KOPT-K1 (cell line): Measurements from ENCODE around the gene MOB3C.

Experiments used
- H3K27ac ChIP-seq: fragments of 200-600 bp; sonication (generic); 2 replicates; pipeline ENCODE4 v1.5.1; 2016; ENCODE audit warnings: antibody characterized with exemption, mild to moderate bottlenecking, low read depth, low read length; ENCODE audit not compliant: poor library complexity, severe bottlenecking
- H3K36me3 ChIP-seq: fragments of 200-600 bp; sonication (generic); 2 replicates; pipeline ENCODE4 v1.5.1; 2017; ENCODE audit warnings: antibody characterized with exemption, mild to moderate bottlenecking, low read length, moderate library complexity; ENCODE audit not compliant: insufficient read depth
- H3K9me3 ChIP-seq: fragments of 200-600 bp; sonication (generic); 2 replicates; pipeline ENCODE4 v1.5.1; 2017; ENCODE audit warnings: antibody characterized with exemption, low read length, mild to moderate bottlenecking; ENCODE audit not compliant: insufficient read depth, poor library complexity, severe bottlenecking

MOB3C gene

GRCh38 chr1:46580140-46580903, 36.3 kb downstream of the MOB3C start:
- Histone ChIP-seq H3K27ac (no peak overlapping the region), H3K9me3 (no peaks in the 10 kb centered on the region), H3K36me3 (peaks cover 32% of the 10 kb centered on the region)

GRCh38 chr1:46577671-46578070, 38.9 kb downstream of the MOB3C start:
- peaks cover 28% of the 10 kb centered on the region for H3K36me3 ChIP-seq
- no peak overlapping the region for H3K27ac ChIP-seq
- no peaks in the 10 kb centered on the region for H3K9me3 ChIP-seq

GRCh38 chr1:46576596-46576995, 40.0 kb downstream of the MOB3C start:
- Histone ChIP-seq H3K9me3 (no peaks in the 10 kb centered on the region), H3K27ac (no peak overlapping the region), H3K36me3 (peaks cover 20% of the 10 kb centered on the region)

- no peak overlapping the region for H3K27ac ChIP-seq
- H3K9me3 ChIP-seq: no peaks in the 10 kb centered on the region
- peaks cover 20% of the 10 kb centered on the region for H3K36me3 ChIP-seq
These were observed 40.8 kb downstream of the MOB3C start for GRCh38 chr1:46575778-46576177.

- peaks cover 15% of the 10 kb centered on the region for H3K36me3 ChIP-seq
- no peaks in the 10 kb centered on the region for H3K9me3 ChIP-seq
- no peak overlapping the region for H3K27ac ChIP-seq
These were observed 41.3 kb downstream of the MOB3C start for GRCh38 chr1:46575300-46575699.

DNA sequence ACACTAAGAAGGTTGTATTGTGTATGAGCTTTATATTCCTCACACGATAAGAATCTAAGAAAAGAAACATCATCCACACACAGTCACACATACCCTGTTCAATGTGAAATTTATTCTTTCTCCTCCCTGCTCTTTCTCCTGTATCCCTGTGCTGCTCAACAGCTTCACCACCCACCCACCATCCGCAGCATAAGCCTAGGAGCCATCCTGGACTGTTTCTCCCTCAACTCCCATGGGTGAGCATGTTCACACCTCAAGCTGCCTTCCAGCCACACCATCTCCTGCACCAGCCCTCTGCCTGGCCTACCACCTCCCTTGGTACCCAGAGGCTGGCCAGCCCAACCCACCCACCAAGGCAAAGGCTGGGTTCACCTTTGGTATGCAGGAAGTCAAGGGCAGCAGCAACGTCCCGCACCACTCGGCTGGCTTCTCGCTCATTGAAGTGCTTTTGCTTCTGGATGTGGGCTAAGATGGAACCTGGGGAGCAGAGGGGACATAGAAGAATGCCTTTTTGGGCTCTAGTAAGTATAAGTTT, 44.9 kb downstream of the MOB3C start:
- Histone ChIP-seq H3K36me3 (peaks cover 5% of the 10 kb centered on the region), H3K9me3 (no peaks in the 10 kb centered on the region), H3K27ac (no peak overlapping the region)

DNA sequence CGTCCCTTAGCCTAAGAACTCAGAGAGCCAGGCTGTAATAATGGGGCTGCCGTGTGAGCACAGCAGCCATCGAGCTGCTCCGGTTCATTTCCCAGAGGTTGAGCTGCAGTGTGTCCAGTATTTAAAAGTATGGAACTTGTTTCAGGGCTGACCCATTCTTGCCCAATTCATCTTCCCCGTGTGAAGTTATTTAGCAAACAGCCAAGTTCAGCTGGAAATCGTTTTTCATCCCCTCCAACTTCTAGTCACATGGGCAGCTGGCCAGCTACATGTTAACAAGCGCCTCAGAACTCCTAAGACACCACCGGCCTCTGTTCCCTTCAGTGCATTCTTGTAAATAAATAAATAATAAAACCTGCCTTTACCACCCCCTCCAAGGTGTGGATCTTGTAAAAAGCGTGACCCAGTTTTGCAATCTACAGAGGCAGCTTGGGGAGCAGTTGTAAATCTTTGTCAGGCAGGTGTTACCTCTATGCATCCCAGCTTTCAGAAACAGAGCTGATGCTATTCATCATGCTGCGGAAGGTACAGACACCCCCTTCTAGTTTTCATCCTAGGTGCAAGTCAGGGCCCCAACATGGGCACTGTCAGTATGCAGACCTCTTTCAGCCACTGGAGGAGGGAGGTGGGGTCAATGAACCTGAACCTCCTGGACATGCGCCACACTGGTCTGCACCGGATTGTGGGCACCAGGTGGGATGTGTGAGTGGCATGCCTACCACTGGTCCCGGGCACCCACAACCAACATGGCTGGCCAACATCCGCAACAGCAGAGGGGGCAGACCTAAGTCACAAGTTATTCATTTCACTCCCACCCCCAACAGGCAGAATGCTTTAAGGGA, 46.5 kb downstream of the MOB3C start:
- Histone ChIP-seq H3K9me3 (no peaks in the 10 kb centered on the region), H3K27ac (no peak overlapping the region), H3K36me3 (peaks cover 5% of the 10 kb centered on the region)

DNA sequence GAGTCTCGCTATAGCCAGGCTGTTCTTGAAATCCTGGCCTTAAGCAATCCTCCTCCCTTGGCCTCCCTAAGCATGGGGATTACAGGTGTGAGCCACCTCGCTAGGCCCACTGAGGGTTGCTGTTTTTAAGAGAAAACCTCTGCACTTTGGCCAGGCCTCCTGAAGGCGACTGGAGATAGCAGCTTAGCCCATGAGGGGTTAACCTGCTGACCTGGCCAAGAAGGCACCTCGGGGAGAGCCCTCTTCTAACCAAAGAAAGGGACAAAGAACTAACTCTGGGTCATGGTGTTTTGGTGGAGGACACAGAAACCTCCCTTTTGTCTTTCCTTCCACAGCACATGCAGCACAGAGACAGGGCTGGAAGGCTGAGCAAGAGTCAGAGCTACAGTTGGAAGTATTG, 47.5 kb downstream of the MOB3C start:
- no peak overlapping the region for H3K27ac ChIP-seq
- peaks cover 11% of the 10 kb centered on the region for H3K36me3 ChIP-seq
- H3K9me3 ChIP-seq: no peaks in the 10 kb centered on the region

GRCh38 chr1:46568461-46568891, 48.1 kb downstream of the MOB3C start:
- no peaks in the 10 kb centered on the region for H3K9me3 ChIP-seq
- no peak overlapping the region for H3K27ac ChIP-seq
- H3K36me3 ChIP-seq: peaks cover 11% of the 10 kb centered on the region

GRCh38 chr1:46563341-46563740, 53.3 kb downstream of the MOB3C start:
- Histone ChIP-seq H3K9me3 (no peaks in the 10 kb centered on the region), H3K27ac (no peak overlapping the region), H3K36me3 (peaks cover 17% of the 10 kb centered on the region)

DNA sequence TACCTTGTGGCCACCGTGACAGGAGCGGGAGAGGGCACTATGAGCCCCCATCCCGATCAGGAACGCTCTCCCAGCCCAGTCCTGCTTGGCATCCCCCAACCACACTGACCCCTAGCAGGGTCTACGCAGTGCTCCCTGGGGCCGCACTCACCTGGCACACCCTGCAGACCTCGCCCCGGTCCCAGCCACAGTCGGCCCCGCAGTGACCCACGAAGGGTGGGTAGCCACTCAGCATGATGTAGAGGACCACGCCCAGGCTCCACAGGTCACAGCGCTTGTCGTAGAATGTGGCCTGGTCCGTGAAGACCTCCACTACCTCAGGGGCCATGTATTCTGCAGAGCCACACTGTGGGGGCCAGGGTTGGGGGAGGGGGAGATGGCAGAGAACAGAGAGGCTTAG, 54.1 kb downstream of the MOB3C start:
- Histone ChIP-seq H3K27ac (no peak overlapping the region), H3K36me3 (peaks cover 13% of the 10 kb centered on the region), H3K9me3 (no peaks in the 10 kb centered on the region)

- H3K36me3 ChIP-seq: peaks cover 6% of the 10 kb centered on the region
- no peak overlapping the region for H3K27ac ChIP-seq
- no peaks in the 10 kb centered on the region for H3K9me3 ChIP-seq
These were observed 57.6 kb downstream of the MOB3C start for GRCh38 chr1:46558966-46559365.

GRCh38 chr1:46558141-46558963, 58.3 kb downstream of the MOB3C start:
- no peaks in the 10 kb centered on the region for H3K9me3 ChIP-seq
- H3K36me3 ChIP-seq: peaks cover 6% of the 10 kb centered on the region
- H3K27ac ChIP-seq: no peak overlapping the region
